Measurements from ENCODE around the gene KCNC1. TPM values are rescaled to one million over a fixed set of nuclear protein-coding genes. Genes with fewer than 3 reads are reported as not detected.

KCNC1 gene
- total and polyA plus RNA-seq, 2 of the 4 experiments (the other 2 are of a cell fraction), result 0.03 TPM; not detected in 1

- H2BK15ac ChIP-seq (ENCODE audit: low read depth, low read length), result no peak overlapping the region
- H3K23ac ChIP-seq (ENCODE audit: low read depth, low read length), result no peak overlapping the region
- H3K4me3 ChIP-seq (ENCODE audit: insufficient read depth, low read depth, low read length), result no peak overlapping the region
- WGBS, 2 experiments (ENCODE audit: extremely low coverage in 2 of 2, insufficient read length in 1 of 2), result 40% methylated on average over 1 of the region's 2 CpGs; no CpG with 5 or more reads in 1 of the 2 experiments
- no peak overlapping the region for H3K27ac ChIP-seq (ENCODE audit: insufficient read depth, low read length)
- no peak overlapping the region for H3K4ac ChIP-seq (ENCODE audit: low read depth, low read length)
- in situ Hi-C loops (cut with MboI; ENCODE audit: low sequenced_read_pairs) (no loop called here), dilution Hi-C loops (cut with HindIII; ENCODE audit: low sequenced_read_pairs, unreplicated experiment) (no loop called here), intact Hi-C loops (cut with micrococcal nuclease) (no loop called here)
- no peaks in the 10 kb centered on the region for H3K79me1 ChIP-seq (ENCODE audit: low read depth in 1 of 2, low read length in 2 of 2)
- ATAC-seq (ENCODE audit: low read depth) (no peak), DNase-seq (no peak)
- H3K9me3 ChIP-seq (ENCODE audit: control insufficient read depth, insufficient read depth, low read length), result no peaks in the 10 kb centered on the region
- no peak overlapping the region for H2BK5ac ChIP-seq (ENCODE audit: low read depth, low read length, poor library complexity, severe bottlenecking)
- H4K91ac ChIP-seq (ENCODE audit: insufficient read depth, low read depth, low read length), result no peak overlapping the region
- H3K27me3 ChIP-seq (ENCODE audit: control insufficient read depth, insufficient read depth, low read length), result peaks cover 40% of the 10 kb centered on the region
- no peak overlapping the region for H3K4me2 ChIP-seq (ENCODE audit: low read depth, low read length)
- H3K9me1 ChIP-seq (ENCODE audit: insufficient read depth, low read length), result no peaks in the 10 kb centered on the region; the same call in 1 of the 2 replicates
- BruUV-seq (replicated peaks), result no TSS peak
- ChIA-PET CTCF (no interaction called here), POLR2A (ENCODE audit: unreplicated experiment) (no interaction called here)
- H3K18ac ChIP-seq (ENCODE audit: low read depth, low read length), result no peak overlapping the region
- no peaks in the 10 kb centered on the region for H4K20me1 ChIP-seq (ENCODE audit: insufficient read depth, low read length)
- H2AK5ac ChIP-seq (ENCODE audit: low read depth, low read length), result no peak overlapping the region
- H3K4me1 ChIP-seq (ENCODE audit: control insufficient read depth, insufficient read depth, low read length), result no peaks in the 10 kb centered on the region
- no peak for TF ChIP-seq BHLHE40 (IDR thresholded peaks at IDR 0.05; ENCODE audit: low read depth, low read length)
- TF ChIP-seq RCOR1 (IDR thresholded peaks at IDR 0.05; ENCODE audit: insufficient replicate concordance, low read length), result no peak
- TF ChIP-seq CTCF (conservative IDR thresholded peaks at IDR 0.05; ENCODE audit: low read depth, low read length), result no peak
- TF ChIP-seq MAFK (IDR thresholded peaks at IDR 0.05; ENCODE audit: low read depth, low read length), result no peak
- no peak for TF ChIP-seq SMC3 (IDR thresholded peaks at IDR 0.05; ENCODE audit: low read depth, low read length)
- no peak overlapping the region for H3K56ac ChIP-seq (ENCODE audit: extremely low read depth, insufficient read depth, low read length)
- no peak overlapping the region for H4K8ac ChIP-seq (ENCODE audit: low read depth in 2 of 2, low read length in 2 of 2)
- H3K36me3 ChIP-seq (ENCODE audit: control insufficient read depth, insufficient read depth, low read length), result no peaks in the 10 kb centered on the region
- no peak overlapping the region for H3K14ac ChIP-seq (replicated peaks; ENCODE audit: low read depth, low read length)
- H2AFZ ChIP-seq (replicated peaks; ENCODE audit: low read length, poor library complexity), result no peak overlapping the region
- H3K9ac ChIP-seq (ENCODE audit: low read depth, low read length), result no peak overlapping the region
- no peak overlapping the region for H2BK20ac ChIP-seq (ENCODE audit: low read depth, low read length)
- no peak overlapping the region for H2AK9ac ChIP-seq (replicated peaks; ENCODE audit: low read depth, low read length, poor library complexity)
- no peak overlapping the region for H4K5ac ChIP-seq (ENCODE audit: low read depth, low read length)
- H2BK120ac ChIP-seq (ENCODE audit: low read depth, low read length), result no peak overlapping the region
Observed at GRCh38 chr11:17750801-17751165, 16.2 kb downstream of the KCNC1 start.
